Measurements from ENCODE around the gene HOOK2.
A peak's percentile ranks its signal among the peaks of the same experiment; 100 is the strongest.
"Not testable (repeated sequence)": the region's sequence is repeated elsewhere in the genome, so short reads cannot be mapped to it uniquely, and the experiment has no call there.

HOOK2 gene

DNA sequence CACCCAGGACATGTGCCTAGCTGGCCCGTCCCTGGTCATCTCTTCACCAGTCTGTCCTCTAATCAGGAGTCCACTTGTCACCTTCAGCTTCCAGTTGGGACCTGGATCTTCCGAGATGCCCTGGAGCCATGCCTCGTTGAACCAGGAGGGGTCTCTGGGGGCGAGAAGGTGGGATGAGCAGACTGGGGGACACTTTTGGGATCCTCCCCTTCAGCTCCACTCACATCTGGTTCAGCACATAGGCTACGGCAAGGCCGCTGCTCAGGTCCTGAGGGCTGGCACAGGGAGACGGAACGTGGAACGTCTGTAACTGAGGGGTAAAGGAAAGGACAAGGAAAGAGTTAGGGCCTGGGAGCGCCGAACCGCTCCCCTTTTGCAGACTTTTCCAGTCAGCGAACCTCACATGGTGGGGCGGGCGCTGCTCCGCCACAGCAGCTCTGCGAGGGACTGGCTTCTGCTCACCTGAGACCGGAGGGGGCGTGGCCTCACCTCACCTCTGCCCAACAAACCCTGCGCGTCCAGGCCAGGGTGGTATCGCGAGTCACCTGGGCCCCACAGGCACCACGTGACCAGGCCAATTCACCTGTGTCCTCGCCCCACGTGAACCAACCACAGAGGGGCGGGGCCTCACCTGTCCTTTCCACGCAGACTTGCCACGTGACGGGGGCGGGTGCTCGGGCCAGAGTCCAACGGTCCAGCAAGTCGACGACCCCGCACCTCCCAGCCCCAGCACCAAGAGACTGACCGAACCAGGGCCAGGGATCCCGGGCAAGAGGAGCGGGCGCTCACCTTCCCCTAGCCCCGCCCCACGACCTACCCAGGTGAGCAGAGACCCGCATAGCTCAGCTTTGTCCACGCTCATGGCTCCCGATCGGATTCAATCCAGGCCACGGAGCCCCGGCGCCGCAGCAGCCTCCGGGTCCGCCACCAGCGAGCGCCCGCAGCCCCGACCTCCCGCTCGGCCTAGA lies at the start of gene HOOK2:
HOOK2 (minus strand) TSS at position 965 of the 968 bp plus-strand sequence; CDS start at position 862, 103 bp downstream.
- DNase-seq = peak; percentile 14

GRCh38 chr19:12821761-12822160 lies 46.4 kb upstream of the HOOK2 start:
- DNase-seq = no peak

DNA sequence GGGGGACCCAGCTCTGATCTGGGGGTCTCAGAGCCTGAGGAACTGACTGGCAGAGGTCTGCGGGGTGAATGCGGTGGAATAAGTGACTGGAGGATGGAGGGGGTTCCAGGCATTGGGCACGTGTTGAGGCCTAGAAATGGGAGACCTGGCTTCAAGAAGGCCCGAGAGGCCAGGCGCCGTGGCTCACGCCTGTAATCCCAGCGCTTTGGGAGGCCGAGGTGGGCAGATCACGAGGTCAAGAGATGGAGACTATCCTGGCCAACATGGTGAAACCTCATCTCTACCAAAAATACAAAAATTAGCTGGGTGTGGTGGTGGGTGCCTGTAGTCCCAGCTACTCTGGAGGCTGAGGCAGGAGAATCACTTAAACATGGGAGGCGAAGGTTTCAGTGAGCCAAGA lies 42.5 kb upstream of the HOOK2 start:
- DNase-seq = not testable (repeated sequence)

DNA sequence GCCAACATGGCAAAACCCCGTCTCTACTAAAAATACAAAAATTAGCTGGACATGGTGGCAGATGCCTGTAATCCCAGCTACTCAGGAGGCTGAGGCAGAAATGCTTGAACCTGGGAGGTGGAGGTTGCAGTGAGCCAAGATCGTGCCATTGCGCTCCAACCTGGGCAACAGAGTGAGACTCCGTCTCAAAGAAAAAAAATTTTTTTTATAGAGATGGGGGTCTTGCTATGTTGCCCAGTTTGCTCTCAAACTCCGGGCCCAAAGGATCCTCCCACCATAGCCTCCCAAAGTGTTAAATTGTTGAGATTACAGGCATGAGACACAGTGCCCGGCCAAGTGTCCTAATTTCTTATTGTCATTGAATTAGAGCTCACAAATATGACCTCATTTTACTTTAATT lies 41.8 kb upstream of the HOOK2 start:
- DNase-seq = not testable (repeated sequence)

DNA sequence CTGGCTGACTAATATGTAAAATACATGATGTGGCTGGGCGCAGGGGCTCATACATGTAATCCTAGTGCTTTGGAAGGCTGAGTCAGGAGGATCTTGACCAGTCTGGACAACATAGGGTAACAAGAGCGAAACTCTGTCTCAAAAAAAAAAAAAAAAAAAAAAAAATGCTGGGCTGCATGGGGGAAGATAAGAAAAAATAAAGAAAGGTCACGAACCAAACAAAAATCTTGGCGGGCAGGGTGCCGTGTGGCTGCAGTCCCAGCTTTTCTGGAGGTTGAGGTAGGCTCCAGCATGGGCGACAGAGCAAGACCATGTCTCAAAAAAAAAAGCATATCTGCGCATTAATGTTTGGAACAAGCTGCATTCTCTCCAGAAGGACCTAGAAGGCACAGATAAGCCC lies 39.7 kb upstream of the HOOK2 start:
- no peak for DNase-seq

DNA sequence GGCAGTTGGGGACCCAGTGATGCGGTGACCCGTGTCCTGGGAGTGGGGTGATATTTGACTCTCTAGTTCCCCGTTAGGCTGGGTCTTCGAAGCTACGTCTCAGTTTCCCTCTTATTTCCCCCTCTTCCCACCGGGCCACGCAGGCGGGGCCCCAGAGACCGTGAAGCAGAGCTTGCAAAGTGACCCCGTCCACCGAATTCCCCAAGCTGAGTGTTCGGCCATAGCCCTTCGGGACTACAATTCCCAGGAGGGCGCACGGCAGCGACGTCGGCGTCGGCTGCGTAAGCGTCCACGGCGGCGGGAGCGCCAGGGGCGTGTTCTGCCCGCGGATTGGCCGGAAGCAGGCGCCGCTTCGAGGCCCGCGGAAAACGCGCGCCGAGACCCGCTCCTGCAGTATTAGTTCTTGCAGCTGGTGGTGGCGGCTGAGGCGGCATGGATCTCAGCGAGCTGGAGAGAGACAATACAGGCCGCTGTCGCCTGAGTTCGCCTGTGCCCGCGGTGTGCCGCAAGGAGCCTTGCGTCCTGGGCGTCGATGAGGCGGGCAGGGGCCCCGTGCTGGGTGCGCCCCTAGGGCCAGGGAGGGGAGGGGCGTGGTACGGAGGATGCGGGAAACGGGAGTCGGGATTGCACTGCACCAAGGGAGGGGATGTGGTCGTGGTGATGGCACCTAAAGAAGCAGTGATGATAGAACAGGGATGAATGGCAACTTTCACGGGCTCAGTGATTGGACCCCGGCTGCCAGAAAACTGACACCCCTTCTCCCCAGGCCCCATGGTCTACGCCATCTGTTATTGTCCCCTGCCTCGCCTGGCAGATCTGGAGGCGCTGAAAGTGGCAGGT lies 31.1 kb upstream of the HOOK2 start, which contains the start of gene RNASEH2A:
RNASEH2A (plus strand) TSS at position 343 of the 840 bp plus-strand sequence; CDS start at position 433, 90 bp downstream.
- peak; percentile 95 for DNase-seq

DNA sequence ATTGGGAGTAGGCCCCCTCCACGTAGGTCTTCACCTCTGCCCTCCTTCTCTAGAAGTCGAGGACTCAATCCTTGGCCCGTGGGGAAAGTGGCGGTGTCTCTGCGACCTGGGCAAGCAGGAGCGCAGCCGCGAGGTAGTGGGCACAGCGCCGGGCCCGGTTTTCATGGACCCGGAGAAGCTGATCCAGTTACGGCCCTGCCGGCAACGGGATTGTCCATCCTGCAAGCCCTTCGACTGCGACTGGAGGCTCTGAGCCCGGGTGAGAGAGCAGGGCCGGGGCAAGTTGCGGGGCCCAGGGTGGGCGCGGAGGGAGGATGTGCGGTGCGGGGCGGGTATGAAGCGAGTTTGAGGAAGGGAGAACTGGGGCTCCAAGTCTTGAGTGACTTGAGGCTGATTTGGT lies 28.7 kb upstream of the HOOK2 start:
- DNase-seq = no peak

- DNase-seq = no peak
Observed at GRCh38 chr19:12802267-12803106, 27.1 kb upstream of the HOOK2 start.

GRCh38 chr19:12801466-12802266 lies 26.3 kb upstream of the HOOK2 start, which contains the start of the genes PRDX2 and THSD8:
PRDX2 (minus strand) TSS chr19:12801800; CDS start chr19:12801261, 539 bp downstream.
THSD8 (plus strand) TSS chr19:12802069; CDS start chr19:12802072, 3 bp downstream.
- peak; percentile 89 for DNase-seq

GRCh38 chr19:12800923-12801465 lies 25.6 kb upstream of the HOOK2 start:
- peak; percentile 37 for DNase-seq

DNA sequence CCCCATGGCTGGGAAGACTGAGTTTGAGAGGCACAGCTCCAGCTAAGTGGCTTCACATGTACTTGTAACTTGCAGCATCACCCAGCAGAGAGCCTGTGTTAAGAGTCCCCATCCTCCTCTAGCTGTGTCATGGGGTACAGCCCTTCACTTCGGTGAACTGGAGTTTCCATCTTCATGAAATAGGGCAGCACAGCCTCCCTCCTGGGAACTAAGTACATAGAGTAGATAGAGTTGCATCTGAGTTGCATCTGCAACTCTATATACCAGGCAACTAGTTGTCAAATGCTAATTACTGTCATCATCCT lies 25.1 kb upstream of the HOOK2 start:
- DNase-seq = no peak

- DNase-seq = no peak
Observed at GRCh38 chr19:12799742-12800465, 24.6 kb upstream of the HOOK2 start.

DNA sequence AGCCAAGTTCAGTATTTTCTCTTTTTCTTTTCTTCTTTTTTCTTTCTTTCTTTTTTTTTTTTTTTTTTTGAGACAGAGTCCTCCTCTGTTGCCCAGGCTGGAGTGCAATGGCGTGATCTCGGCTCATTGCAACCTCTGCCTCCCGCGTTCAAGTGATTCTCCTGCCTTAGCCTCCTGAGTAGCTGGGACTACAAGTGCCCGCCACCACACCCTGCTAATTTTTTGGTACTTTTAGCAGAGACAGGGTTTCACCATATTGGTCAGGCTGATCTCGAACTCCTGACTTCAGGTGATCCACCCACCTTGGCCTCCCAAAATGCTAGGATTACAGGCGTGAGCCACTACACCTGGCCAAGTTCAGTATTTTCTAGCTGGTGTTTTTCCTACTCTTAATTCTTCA lies 22.3 kb upstream of the HOOK2 start:
- DNase-seq = not testable (repeated sequence)

DNA sequence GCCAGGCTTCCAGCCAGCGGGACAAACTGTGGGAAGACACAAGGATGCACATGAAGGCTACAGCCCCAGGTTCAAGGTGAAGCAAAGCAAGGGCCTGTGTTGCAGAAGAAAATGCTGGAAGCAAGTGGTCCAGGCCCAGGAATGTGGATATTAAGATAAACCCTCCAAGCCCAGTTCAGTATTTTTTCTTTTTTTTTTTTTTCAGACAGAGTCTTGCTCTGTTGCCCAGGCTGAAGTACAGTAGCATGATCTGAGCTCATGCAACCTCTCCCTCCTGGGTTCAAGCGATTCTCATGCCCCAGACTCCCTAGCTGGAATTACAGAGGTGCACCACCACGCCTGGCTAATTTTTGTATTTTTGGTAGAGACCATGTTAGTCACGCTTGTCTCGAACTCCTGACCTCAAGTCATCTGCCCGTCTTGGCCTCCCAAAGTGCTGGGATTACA lies 21.8 kb upstream of the HOOK2 start:
- no peak for DNase-seq

- DNase-seq = peak; percentile 88
Observed at GRCh38 chr19:12796146-12797071, 21.1 kb upstream of the HOOK2 start.

DNA sequence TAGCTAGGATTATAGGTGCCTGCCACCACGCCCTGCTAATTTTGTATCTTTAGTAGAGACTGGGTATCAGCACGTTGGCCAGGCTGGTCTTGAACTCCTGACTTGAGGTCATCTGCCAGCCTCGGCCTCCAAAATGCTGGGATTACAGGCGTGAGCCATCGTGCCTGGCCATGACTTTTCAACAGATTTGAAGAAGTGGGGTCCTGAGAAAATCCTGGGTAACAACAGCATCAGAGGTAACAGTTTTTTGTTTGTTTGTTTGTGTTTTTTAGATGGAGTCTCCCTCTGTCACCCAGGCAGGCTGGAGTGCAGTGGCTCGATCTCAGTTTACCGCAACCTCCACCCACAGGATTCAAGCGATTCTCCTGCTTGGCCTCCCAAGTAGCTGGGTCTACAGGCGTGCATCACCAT lies 19.6 kb upstream of the HOOK2 start:
- no peak for DNase-seq

DNA sequence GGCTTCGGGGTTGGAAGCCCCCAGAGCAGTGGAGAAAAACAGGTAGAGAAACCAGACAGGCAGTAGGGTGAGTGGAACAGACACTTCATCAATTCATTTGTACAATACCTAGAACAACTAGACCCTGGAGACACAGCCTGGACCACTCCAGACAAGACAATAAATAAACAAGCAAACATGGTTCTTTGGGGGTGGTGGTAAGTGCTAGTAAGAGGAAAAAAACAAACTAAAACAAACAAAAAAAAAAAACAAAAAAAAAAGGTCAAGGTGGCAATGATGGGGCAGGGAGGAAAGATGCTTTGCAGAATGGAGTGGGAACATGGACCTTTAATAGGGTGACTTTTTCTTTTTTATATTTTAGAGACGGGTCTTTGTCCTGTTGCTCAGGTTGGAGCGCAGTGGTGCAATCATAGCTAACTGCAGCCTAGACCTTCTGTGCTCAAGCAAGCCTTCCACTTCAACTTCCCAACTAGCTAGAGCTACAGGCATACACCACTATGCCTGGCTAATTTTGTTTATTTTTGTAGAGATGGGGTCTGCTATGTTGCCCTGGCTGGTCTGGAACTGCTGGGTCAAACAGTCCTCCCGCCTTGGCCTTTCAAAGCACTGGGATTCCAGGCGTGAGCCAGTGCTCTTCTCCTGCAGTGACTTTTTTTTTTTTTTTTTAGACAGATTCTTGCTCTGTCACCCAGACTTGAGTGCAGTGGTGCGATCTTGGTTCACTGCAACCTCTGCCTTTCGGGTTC lies 19.0 kb upstream of the HOOK2 start:
- DNase-seq = peak; percentile 41
